Cardiac atrium fibroblast (primary cell): ENCODE measurements around the gene TRAM2. TPM values are rescaled to one million over a fixed set of nuclear protein-coding genes. Genes with fewer than 3 reads are reported as not detected.

Experiments
- total RNA-seq: library from RNA; depleted of rRNA; stranded (reverse); fragments of >200 nt; gene quantifications from 2 replicates; pipeline ENCODE4 v1.2.3, GENCODE V29; 2015

Gene TRAM2, protein sequence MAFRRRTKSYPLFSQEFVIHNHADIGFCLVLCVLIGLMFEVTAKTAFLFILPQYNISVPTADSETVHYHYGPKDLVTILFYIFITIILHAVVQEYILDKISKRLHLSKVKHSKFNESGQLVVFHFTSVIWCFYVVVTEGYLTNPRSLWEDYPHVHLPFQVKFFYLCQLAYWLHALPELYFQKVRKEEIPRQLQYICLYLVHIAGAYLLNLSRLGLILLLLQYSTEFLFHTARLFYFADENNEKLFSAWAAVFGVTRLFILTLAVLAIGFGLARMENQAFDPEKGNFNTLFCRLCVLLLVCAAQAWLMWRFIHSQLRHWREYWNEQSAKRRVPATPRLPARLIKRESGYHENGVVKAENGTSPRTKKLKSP
- total RNA-seq, result 130 and 160 TPM in 2 replicates

GRCh38 chr6:52577022-52577777 is at the start of gene TRAM2:
Gene TRAM2, minus strand, starts transcription at chr6:52577060. Its CDS starts 145 bp downstream, at chr6:52576915.

Other genes starting within 250 kb of the TRAM2 start
- 2.8 and 2.9 TPM in 2 replicates for gene PAQR8, start 214.9 kb downstream of the TRAM2 start, total RNA-seq
- gene EFHC1, start 156.7 kb downstream of the TRAM2 start, total RNA-seq, result 9.9 and 17.0 TPM in 2 replicates
- 25.1 and 30.6 TPM in 2 replicates for gene TMEM14A, start 94.1 kb upstream of the TRAM2 start, total RNA-seq
- gene GSTA2, start 186.4 kb upstream of the TRAM2 start, total RNA-seq, result not detected in 2 replicates
- not detected in 2 replicates for gene GSTA1, start 226.8 kb upstream of the TRAM2 start, total RNA-seq